ENCODE results near the gene GNAT2.
"Not testable (repeated sequence)": the region's sequence is repeated elsewhere in the genome, so short reads cannot be mapped to it uniquely, and the experiment has no call there.

GNAT2 gene

GRCh38 chr1:109619576-109620400, at the start of gene GNAT2, which contains the start of gene AMPD2:
GNAT2 (minus strand) TSS chr1:109619616; CDS start chr1:109612870, 6,746 bp downstream.
AMPD2 (plus strand) TSS chr1:109619837; CDS start chr1:109621176, 1,339 bp downstream.
- DNase-seq, result peak; percentile 88

GRCh38 chr1:109668123-109668775, 48.8 kb upstream of the GNAT2 start:
- peak; percentile 37 for DNase-seq

- DNase-seq, result peak; percentile 96
Measured at GRCh38 chr1:109667452-109668122, 48.2 kb upstream of the GNAT2 start, which contains the start of gene GSTM2. GSTM2 (plus strand) TSS chr1:109668057; CDS start chr1:109668116, 59 bp downstream.

GRCh38 chr1:109664671-109665070, 45.3 kb upstream of the GNAT2 start:
- DNase-seq, result no peak

- peak; percentile 29 for DNase-seq
Measured at GRCh38 chr1:109661391-109661790, 42.0 kb upstream of the GNAT2 start.

GRCh38 chr1:109660691-109661026, 41.2 kb upstream of the GNAT2 start:
- not testable (repeated sequence) for DNase-seq

- DNase-seq, result peak; percentile 22
Measured at GRCh38 chr1:109659997-109660690, 40.7 kb upstream of the GNAT2 start.

- peak; percentile 29 for DNase-seq
Measured at GRCh38 chr1:109659145-109659544, 39.7 kb upstream of the GNAT2 start.

GRCh38 chr1:109658533-109659042, 39.2 kb upstream of the GNAT2 start:
- DNase-seq, result peak; percentile 42

- DNase-seq, result peak; percentile 33
Measured at GRCh38 chr1:109657970-109658369, 38.6 kb upstream of the GNAT2 start.

- peak; percentile 19 for DNase-seq
Measured at GRCh38 chr1:109657395-109657794, 38.0 kb upstream of the GNAT2 start.

GRCh38 chr1:109655615-109656519, 36.5 kb upstream of the GNAT2 start, which contains the start of gene GSTM4:
GSTM4 (plus strand) TSS chr1:109656099; CDS start chr1:109656390, 291 bp downstream.
- peak; percentile 90 for DNase-seq

- DNase-seq, result peak; percentile 34
Measured at GRCh38 chr1:109654519-109654918, 35.1 kb upstream of the GNAT2 start.

GRCh38 chr1:109653306-109653705, 33.9 kb upstream of the GNAT2 start:
- DNase-seq, result no peak

GRCh38 chr1:109652402-109652801, 33.0 kb upstream of the GNAT2 start:
- no peak for DNase-seq

GRCh38 chr1:109650609-109651008, 31.2 kb upstream of the GNAT2 start:
- DNase-seq, result no peak

GRCh38 chr1:109649491-109649914, 30.1 kb upstream of the GNAT2 start:
- DNase-seq, result peak; percentile 28

GRCh38 chr1:109644670-109645069, 25.3 kb upstream of the GNAT2 start:
- peak; percentile 60 for DNase-seq

- peak; percentile 90 for DNase-seq
Measured at GRCh38 chr1:109643385-109644230, 24.2 kb upstream of the GNAT2 start.

- DNase-seq, result peak; percentile 4
Measured at GRCh38 chr1:109642626-109643025, 23.2 kb upstream of the GNAT2 start.
